Nephron (organoid): ENCODE results near the gene EZR.

Experiments
- H3K27ac Mint-ChIP-seq, 3 experiments: 2 replicates each; pipeline ENCODE4 v1.8.0; 2020; ENCODE audit warnings: mixed read lengths in 3 of 3, mild to moderate bottlenecking in 2 of 3, moderate library complexity in 1 of 3
- H3K27me3 Mint-ChIP-seq: 2 replicates; pipeline ENCODE4 v1.8.0; 2021; ENCODE audit warnings: low read depth, mild to moderate bottlenecking, moderate library complexity, mixed read lengths
- H3K36me3 Mint-ChIP-seq: 2 replicates; pipeline ENCODE4 v1.8.0; 2020; ENCODE audit warnings: low read depth, mixed read lengths
- H3K4me1 Mint-ChIP-seq: 2 replicates; pipeline ENCODE4 v1.8.0; 2020; ENCODE audit warnings: mixed read lengths
- H3K4me3 Mint-ChIP-seq, 3 experiments: 2 replicates each; pipeline ENCODE4 v1.8.0; 2020; ENCODE audit warnings: mild to moderate bottlenecking in 3 of 3, mixed read lengths in 3 of 3, moderate library complexity in 2 of 3
- H3K9me3 Mint-ChIP-seq: 2 replicates; pipeline ENCODE4 v1.8.0; 2020; ENCODE audit warnings: mixed read lengths
- CTCF ChIP-seq, 3 experiments: fragments of 200-600 bp; sonication (generic); IDR thresholded peaks; one replicate each; pipeline ENCODE4 v1.5.0; 2021; ENCODE audit warnings: antibody characterized with exemption in 3 of 3; ENCODE audit not compliant: unreplicated experiment in 3 of 3

EZR gene

DNA sequence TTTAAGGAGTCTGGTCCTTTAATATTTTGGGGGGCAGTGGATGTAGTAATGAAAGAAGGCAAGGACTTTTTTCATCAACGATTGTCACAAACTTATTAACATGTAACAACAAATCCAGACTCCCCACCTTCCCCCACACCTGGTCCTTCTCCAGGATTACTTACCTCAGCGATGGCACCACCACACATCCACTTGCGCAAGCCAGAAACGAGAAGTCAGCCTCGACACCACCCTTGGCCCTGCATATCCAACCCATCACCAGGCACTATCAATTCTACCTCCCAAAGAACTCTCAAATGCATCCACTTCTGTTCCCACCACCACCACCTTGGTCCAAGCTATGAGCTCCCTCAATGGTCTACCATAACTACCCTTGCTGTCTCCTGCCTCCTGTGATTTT, 6.6 kb downstream of the EZR start:
- H3K27me3 Mint-ChIP-seq, result peaks cover 7% of the 10 kb centered on the region
- no peaks in the 10 kb centered on the region for H3K9me3 Mint-ChIP-seq
- peaks cover 22% of the 10 kb centered on the region for H3K36me3 Mint-ChIP-seq
- peak overlapping the region in 1 of 3 experiments; percentile 7 for H3K4me3 Mint-ChIP-seq
- peaks cover 76% of the 10 kb centered on the region for H3K4me1 Mint-ChIP-seq
- TF ChIP-seq CTCF (IDR thresholded peaks at IDR 0.05; ENCODE audit: unreplicated experiment in 3 of 3), result no peak
- peak overlapping the region; percentile 10 to 90 (median 84) for H3K27ac Mint-ChIP-seq

- Mint-ChIP-seq H3K4me3 (peak overlapping the region in 2 of 3 experiments; percentile 12 to 26), H3K36me3 (peaks cover 24% of the 10 kb centered on the region), H3K27ac (peak overlapping the region; percentile 27 to 78 (median 59)), H3K9me3 (no peaks in the 10 kb centered on the region), H3K4me1 (peaks cover 68% of the 10 kb centered on the region), H3K27me3 (peaks cover 7% of the 10 kb centered on the region)
- TF ChIP-seq CTCF (IDR thresholded peaks at IDR 0.05; ENCODE audit: unreplicated experiment in 3 of 3), result no peak
Measured at GRCh38 chr6:158810155-158811095, 8.7 kb downstream of the EZR start.

DNA sequence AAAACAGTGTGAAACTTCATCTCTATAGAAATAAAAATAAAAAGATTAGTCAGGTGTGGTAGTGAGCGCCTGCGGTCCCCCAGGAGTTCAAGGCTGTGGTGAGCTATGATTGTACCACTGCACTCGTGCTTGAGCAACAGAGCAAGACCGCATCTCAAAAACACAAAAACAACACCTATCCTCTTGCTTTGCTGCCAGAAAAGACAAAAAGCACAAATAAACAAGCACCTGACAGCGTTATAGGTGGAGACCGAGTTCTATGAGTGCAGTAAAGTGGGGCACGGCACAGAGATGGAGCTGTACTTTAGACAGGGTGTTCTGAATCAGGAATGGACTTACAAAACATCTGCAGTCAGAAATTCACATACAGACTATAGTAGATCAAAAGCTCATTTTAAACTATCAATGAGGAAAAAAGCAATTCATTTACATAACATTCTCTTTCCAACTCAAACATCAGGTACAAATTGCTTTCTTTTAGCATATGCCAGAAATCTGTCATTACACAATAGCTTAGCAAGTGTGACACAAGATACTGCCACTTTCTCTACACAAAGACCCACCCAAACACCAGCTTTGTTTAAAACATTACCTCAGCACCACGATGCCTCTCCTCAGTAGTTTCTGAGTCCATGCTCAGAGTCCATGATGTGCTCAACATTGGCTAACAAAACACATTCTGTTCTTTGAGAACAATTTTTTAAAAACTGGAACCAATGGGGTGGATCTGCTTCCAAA, 10.1 kb downstream of the EZR start:
- Mint-ChIP-seq H3K4me3 (no peak overlapping the region), H3K4me1 (peaks cover 56% of the 10 kb centered on the region), H3K36me3 (peaks cover 20% of the 10 kb centered on the region), H3K9me3 (no peaks in the 10 kb centered on the region), H3K27ac (peak overlapping the region; percentile 36 to 75 (median 40)), H3K27me3 (peaks cover 6% of the 10 kb centered on the region)
- no peak for TF ChIP-seq CTCF (IDR thresholded peaks at IDR 0.05; ENCODE audit: unreplicated experiment in 3 of 3)

DNA sequence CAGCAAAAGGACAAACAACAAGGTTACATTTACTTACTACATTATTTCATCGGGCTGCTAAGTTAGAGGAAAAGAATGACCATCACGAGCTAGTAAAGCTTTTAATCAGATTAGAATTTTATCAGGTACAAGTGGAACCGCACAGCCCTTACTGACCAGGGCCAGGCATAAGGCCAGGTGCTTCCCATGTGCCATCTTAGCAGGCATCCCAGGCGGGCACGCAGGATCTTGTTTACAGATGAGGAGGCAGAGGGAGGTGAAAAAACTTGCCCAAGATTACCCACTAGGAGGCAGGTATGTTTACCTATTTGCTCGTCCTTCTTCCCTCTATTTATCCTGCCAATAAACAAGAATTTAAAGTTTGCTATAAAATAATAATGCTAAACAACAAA, 10.7 kb downstream of the EZR start:
- H3K36me3 Mint-ChIP-seq, result peaks cover 20% of the 10 kb centered on the region
- H3K27me3 Mint-ChIP-seq, result no peaks in the 10 kb centered on the region
- H3K27ac Mint-ChIP-seq, result peak overlapping the region; percentile 36 to 75 (median 40)
- peaks cover 56% of the 10 kb centered on the region for H3K4me1 Mint-ChIP-seq
- no peak for TF ChIP-seq CTCF (IDR thresholded peaks at IDR 0.05; ENCODE audit: unreplicated experiment in 3 of 3)
- no peak overlapping the region for H3K4me3 Mint-ChIP-seq
- no peaks in the 10 kb centered on the region for H3K9me3 Mint-ChIP-seq

DNA sequence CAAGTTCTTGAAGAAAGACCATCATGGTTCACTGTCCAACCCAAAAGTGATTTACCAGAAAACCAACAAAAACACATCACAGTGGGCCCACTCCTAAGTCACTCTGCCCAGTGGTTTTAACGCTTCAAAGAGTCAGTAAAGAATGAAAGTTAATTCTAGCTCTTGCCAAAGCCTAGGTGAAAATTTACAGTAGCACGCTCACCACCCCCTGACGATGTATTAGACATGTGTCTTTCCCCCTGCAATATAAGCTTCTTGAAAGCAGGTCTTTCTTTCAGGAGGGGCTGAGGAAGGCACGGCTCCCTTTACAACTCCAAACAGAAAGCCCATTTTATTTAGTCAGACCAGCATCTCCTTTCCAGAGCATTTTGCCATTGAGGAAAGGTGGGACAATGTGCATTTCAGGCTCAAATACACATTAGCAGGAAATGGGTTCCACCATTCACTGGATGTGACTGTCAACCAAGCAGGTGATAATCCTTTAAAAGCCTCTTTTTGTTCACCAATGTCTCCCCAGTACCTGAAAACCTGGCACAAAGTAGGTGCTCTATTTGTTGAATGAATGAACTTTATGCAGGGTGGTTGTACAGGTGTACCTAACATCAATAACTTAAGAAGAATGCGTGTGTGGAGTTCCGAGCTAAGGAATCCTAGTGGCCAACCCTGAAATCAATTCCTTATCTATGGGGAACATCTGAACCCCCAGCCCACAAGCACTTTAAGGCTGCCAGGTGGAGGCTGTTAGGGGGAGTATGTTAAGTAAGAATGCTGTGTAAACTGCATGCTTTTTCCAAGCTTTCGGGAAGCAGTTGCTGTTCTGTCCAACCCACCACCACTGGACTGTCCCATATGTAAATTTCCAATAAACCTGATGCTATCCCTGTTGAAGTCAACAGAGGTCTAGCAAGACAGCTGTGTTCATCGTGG, 11.4 kb downstream of the EZR start:
- peak overlapping the region; percentile 16 to 75 (median 40) for H3K27ac Mint-ChIP-seq
- H3K9me3 Mint-ChIP-seq, result no peaks in the 10 kb centered on the region
- peaks cover 14% of the 10 kb centered on the region for H3K36me3 Mint-ChIP-seq
- TF ChIP-seq CTCF (IDR thresholded peaks at IDR 0.05; ENCODE audit: unreplicated experiment in 3 of 3), result no peak
- H3K4me1 Mint-ChIP-seq, result peaks cover 53% of the 10 kb centered on the region
- H3K4me3 Mint-ChIP-seq, result no peak overlapping the region
- H3K27me3 Mint-ChIP-seq, result no peaks in the 10 kb centered on the region
